RCC 7860 (cell line): ENCODE results near the gene APC.

Source experiments
- DNase-seq: peaks from one replicate; pipeline ENCODE4 v3.0.0-alpha.2; 2015; ENCODE audit warnings: low spot score
- FAIRE-seq: peaks from 2 replicates; lab custom pipeline; 2012; peaks lifted over from hg19 to GRCh38; lab: Jason Lieb, UNC

The APC gene

GRCh38 chr5:112776301-112776856 lies 38.7 kb downstream of the APC start:
- FAIRE-seq (no peak), DNase-seq (peak; percentile 39)

- DNase-seq, result no peak
- FAIRE-seq, result no peak
Observed at GRCh38 chr5:112779531-112779930, 41.8 kb downstream of the APC start.

GRCh38 chr5:112784726-112785125 lies 47.0 kb downstream of the APC start:
- DNase-seq, result no peak
- FAIRE-seq, result no peak

GRCh38 chr5:112787261-112787660 lies 49.6 kb downstream of the APC start:
- FAIRE-seq (no peak), DNase-seq (no peak)

GRCh38 chr5:112787896-112788295 lies 50.2 kb downstream of the APC start:
- DNase-seq, result no peak
- FAIRE-seq, result no peak

DNA sequence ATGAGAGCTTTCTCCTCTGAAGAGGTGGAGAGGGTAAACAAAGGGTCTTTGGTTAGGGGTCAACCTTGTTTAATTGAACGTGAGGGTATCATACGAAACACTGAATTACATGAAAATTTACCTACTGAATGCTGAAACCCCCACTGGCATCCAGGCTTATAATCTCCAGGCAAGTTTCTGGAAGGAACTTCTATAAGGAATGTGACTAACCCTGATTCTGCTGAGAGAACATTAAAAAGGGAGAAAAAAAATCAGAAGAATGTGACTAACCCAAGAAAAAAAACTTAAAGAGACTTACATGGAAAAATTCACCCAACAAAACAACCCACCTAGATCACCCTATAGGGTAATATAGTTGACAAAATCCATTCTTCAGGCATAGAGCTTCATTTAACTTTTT lies 55.5 kb downstream of the APC start:
- DNase-seq, result no peak
- FAIRE-seq, result no peak

GRCh38 chr5:112794410-112794809 lies 56.7 kb downstream of the APC start:
- no peak for FAIRE-seq
- DNase-seq, result no peak

- no peak for FAIRE-seq
- DNase-seq, result no peak
Observed at GRCh38 chr5:112795342-112795741, 57.7 kb downstream of the APC start.

- DNase-seq (no peak), FAIRE-seq (no peak)
Observed at GRCh38 chr5:112795944-112796678, 58.4 kb downstream of the APC start.

DNA sequence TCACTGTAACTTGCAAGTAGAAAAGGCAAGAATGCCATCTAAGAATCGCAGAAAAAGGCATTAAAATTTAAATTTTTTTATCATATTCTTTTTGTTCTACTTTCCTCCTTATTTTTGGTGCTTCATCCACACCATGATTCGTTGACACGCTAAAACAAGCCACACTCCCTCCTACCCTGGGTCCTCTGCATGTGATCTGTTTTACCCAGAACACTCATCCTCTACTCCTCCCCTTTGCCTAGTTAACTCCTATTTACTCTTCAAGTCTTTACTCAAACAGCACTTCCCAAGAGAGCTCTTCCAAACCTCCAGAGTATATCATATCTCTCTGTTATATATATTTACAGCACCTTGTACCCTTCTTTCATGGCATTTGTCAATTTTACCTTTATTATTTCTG lies 62.0 kb downstream of the APC start:
- DNase-seq (no peak), FAIRE-seq (no peak)

- FAIRE-seq (no peak), DNase-seq (no peak)
Observed at GRCh38 chr5:112800891-112801290, 63.2 kb downstream of the APC start.

DNA sequence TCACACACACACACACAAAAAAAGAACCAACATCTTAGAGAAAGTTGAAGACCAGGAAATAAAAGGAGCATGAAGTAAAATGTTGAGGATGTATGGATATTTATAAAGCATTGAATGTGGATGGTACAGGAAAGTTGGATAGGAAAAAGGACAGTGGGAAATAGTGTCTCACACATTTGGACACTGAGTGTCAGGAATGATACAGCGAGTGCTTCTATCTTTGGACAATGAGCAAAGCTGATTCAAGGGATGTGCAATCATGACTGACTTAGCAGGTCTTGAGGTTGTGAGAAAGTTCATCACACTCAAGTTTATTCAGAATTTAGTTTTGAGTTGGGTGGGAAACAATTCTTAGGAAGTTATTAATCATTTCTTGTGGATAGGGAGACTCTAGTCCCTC lies 73.3 kb downstream of the APC start:
- DNase-seq (no peak), FAIRE-seq (no peak)

DNA sequence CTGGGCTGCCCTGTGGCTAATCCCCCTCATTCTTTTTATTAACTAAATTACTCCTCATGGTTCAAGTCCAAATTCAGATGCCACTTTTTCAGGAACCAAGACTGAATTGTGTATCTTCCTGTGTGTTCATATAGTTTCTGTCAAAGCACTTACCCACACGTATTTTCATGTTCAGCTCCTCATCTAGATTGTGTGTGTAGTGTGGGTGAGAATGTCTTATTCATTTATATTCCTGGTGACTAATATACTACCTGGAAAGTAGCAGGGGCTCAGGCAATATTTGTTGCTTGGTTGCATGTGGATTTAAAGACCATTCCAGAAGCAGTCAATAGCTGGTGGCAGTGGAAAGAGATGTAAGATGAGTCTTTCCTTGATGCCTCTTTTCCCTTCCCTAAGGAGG lies 74.9 kb downstream of the APC start:
- no peak for FAIRE-seq

DNA sequence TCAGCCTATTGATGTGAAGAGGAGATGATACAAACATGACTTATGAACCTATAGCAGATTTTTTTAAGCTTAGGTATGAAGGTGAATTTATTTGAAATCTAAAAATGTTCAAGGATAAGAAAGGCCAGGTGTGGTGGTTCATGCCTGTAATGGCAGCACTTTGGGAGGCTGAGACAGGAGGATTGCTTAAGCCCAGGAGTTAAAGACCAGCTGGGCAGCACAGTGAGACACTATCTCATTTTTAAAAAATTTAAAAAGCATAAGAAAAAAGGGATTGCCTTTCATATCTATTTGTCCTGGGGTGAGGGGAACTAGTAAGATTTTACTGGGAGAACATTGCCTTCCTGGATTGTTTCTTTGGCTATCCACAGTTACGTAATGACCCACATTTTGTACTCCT lies 82.6 kb downstream of the APC start:
- no peak for FAIRE-seq

More for the DNA sequence above, 74.9 kb downstream of the APC start:
- DNase-seq, result no peak

DNA sequence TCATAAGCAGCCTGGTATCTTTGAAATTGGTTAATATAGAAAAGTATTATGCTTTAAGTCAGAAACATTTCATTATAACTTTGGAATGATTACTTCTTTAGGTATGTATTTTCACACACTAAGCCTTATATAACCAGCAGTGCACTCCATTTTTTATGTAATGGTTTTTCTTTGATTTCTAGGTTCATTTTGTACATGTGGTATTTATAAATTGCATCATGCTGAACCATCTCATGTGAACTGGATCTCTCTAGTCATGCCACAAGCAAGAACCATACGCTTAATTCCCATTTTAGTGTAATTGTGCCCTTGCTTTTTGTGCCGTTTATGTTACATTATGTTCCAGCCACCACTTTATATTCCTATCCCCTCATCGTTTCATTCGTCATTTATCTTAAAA lies 84.8 kb downstream of the APC start:
- FAIRE-seq, result no peak
- DNase-seq, result no peak

More for the DNA sequence above, 82.6 kb downstream of the APC start:
- DNase-seq, result no peak

DNA sequence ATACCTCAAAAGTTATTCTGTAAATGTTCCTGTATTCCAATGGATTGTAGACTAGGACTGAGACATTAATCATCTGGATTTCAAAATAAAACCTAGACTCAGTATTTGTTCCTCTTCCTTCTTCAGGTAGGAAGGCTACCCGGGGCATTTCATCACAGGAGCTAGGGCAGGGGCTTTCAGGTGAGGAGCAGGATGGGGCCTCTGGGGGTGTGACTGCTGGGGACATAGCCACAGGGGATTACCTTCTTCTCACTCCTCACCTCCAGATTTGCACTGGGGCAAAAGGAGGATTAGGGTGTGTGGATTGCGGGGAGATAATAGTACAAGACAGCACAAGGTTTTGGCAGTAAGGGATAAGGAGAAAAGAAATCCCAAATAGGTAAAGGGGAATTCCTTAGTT lies 85.5 kb downstream of the APC start:
- no peak for FAIRE-seq
- no peak for DNase-seq

DNA sequence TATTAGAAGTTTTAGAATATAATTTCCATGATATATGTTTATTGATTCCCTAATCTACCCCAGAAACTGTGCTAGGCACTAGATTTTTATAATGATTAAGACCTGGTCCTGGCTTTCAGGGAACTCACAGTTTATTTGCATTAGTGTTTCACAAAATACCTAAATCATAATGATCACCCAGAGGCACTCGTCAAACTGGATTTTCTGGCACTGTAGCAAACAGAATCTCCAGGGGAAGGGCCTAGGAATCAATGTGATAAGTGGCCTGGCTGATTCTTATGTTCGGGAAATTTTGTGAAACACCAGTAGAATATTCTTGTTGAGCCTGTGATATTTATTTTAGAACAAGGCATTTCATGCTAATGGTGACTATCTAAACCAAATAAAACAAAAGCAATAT lies 86.0 kb downstream of the APC start:
- FAIRE-seq (no peak), DNase-seq (no peak)

GRCh38 chr5:112824197-112824596 lies 86.5 kb downstream of the APC start:
- DNase-seq (no peak), FAIRE-seq (no peak)

DNA sequence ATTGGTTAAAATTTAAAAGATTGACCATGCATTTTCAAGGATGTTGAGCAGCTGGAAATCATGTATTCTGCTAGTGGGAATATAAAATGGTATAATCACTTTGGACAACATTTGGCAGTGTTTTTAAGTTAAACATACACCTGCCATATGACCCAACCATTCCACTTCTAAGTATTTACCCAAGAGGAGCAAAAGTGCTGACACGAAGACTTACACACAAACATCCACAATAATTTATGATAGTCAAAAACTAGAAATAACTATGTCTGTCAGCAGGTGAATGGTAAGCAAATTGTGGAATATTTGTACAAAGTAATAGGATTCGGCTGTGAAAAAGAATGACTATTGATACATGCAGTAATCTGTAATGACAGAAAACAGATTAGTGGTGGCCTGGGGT lies 92.7 kb downstream of the APC start:
- no peak for FAIRE-seq
- DNase-seq, result no peak

- FAIRE-seq (no peak), DNase-seq (no peak)
Observed at GRCh38 chr5:112833971-112834370, 96.3 kb downstream of the APC start.

- FAIRE-seq (no peak), DNase-seq (no peak)
Observed at GRCh38 chr5:112844489-112844888, 106.8 kb downstream of the APC start.

DNA sequence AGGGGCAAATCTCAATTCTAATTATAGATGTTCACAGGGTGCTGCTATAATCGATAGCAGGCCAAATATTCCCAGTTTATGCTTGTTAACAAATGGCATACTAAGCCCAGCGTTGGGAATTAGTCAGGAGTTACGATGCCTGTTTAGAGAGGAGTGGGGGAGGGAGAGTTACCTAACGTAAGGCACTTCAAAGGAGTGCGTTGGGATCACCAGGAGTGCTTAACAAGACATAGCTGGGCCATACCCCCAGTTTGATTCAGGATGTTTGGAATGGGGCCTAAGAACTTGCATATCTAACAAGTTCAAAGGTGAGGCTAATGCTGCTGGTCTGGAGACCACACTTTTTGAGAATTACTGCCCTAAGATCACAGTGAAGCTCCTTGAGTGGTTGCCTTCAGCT lies 108.9 kb downstream of the APC start:
- FAIRE-seq (no peak), DNase-seq (no peak)

- FAIRE-seq (no peak), DNase-seq (no peak)
Observed at GRCh38 chr5:112847306-112847705, 109.6 kb downstream of the APC start.
